ENCODE results near the gene MYO16.
"Not testable (repeated sequence)": the region's sequence is repeated elsewhere in the genome, so short reads cannot be mapped to it uniquely, and the experiment has no call there.

MYO16 gene

GRCh38 chr13:109090796-109091195 is 461.4 kb downstream of the MYO16 start:
- no peak for TF ChIP-seq CTCF (IDR thresholded peaks at IDR 0.05; ENCODE audit: insufficient read depth, low read depth, low read length, missing control alignments)
- H3K4me3 ChIP-seq (ENCODE audit: low read depth, low read length): no peak overlapping the region
- no peak for DNase-seq (ENCODE audit: low read depth)

- no peak for TF ChIP-seq CTCF (IDR thresholded peaks at IDR 0.05; ENCODE audit: insufficient read depth, low read depth, low read length, missing control alignments)
- H3K4me3 ChIP-seq (ENCODE audit: low read depth, low read length): no peak overlapping the region
- DNase-seq (ENCODE audit: low read depth): no peak
Measured at GRCh38 chr13:109091249-109091648, 461.8 kb downstream of the MYO16 start.

- not testable (repeated sequence) for H3K4me3 ChIP-seq (ENCODE audit: low read depth, low read length); DNase-seq (ENCODE audit: low read depth)
Measured at GRCh38 chr13:109092186-109092585, 462.8 kb downstream of the MYO16 start.

- DNase-seq (ENCODE audit: low read depth): no peak
- no peak for TF ChIP-seq CTCF (IDR thresholded peaks at IDR 0.05; ENCODE audit: insufficient read depth, low read depth, low read length, missing control alignments)
- no peak overlapping the region for H3K4me3 ChIP-seq (ENCODE audit: low read depth, low read length)
Measured at GRCh38 chr13:109093998-109094397, 464.6 kb downstream of the MYO16 start.

- DNase-seq (ENCODE audit: low read depth): no peak
- H3K4me3 ChIP-seq (ENCODE audit: low read depth, low read length): no peak overlapping the region
- TF ChIP-seq CTCF (IDR thresholded peaks at IDR 0.05; ENCODE audit: insufficient read depth, low read depth, low read length, missing control alignments): no peak
Measured at GRCh38 chr13:109095126-109095525, 465.7 kb downstream of the MYO16 start.

GRCh38 chr13:109096101-109096500 is 466.7 kb downstream of the MYO16 start:
- TF ChIP-seq CTCF (IDR thresholded peaks at IDR 0.05; ENCODE audit: insufficient read depth, low read depth, low read length, missing control alignments): no peak
- no peak overlapping the region for H3K4me3 ChIP-seq (ENCODE audit: low read depth, low read length)
- DNase-seq (ENCODE audit: low read depth): no peak

- H3K4me3 ChIP-seq (ENCODE audit: low read depth, low read length): no peak overlapping the region
- TF ChIP-seq CTCF (IDR thresholded peaks at IDR 0.05; ENCODE audit: insufficient read depth, low read depth, low read length, missing control alignments): no peak
- no peak for DNase-seq (ENCODE audit: low read depth)
Measured at GRCh38 chr13:109100705-109101304, 471.4 kb downstream of the MYO16 start.
